Spleen (tissue), 11 donors: ENCODE measurements around the gene ZNF782. TPM values are rescaled to one million over a fixed set of nuclear protein-coding genes. Genes with fewer than 3 reads are reported as not detected.

Source experiments
- DNase-seq: peaks from one replicate; pipeline ENCODE4 v3.0.0-alpha.2; 2020
- H3K27ac ChIP-seq, 8 donors: fragments of 200-600 bp; sonication (generic) in 7 of 8; 1 replicate in 4 of 8; 2 replicates in 4 of 8; pipeline versions ENCODE4 v1.5.0 to v1.8.0; 2016 to 2021; ENCODE audit warnings: inconsistent platforms in 4 of 8, mild to moderate bottlenecking in 4 of 8, moderate library complexity in 1 of 8
- H3K27me3 ChIP-seq, 7 donors: fragments of 200-600 bp; sonication (generic) in 6 of 7; replicated peaks in 1 of 7; 1 replicate in 4 of 7; 2 replicates in 3 of 7; pipeline versions ENCODE4 v1.5.0 to v1.8.0; 2016 to 2021; ENCODE audit warnings: inconsistent platforms in 3 of 7, mild to moderate bottlenecking in 1 of 7
- H3K36me3 ChIP-seq, 6 donors: fragments of 200-600 bp; sonication (generic) in 5 of 6; 1 replicate in 4 of 6; 2 replicates in 2 of 6; pipeline versions ENCODE4 v1.5.0 to v1.8.0; 2016 to 2021; ENCODE audit warnings: inconsistent platforms in 2 of 6
- H3K4me1 ChIP-seq, 6 donors: fragments of 200-600 bp; sonication (generic) in 5 of 6; 1 replicate in 3 of 6; 2 replicates in 3 of 6; pipeline versions ENCODE4 v1.5.0 to v1.8.0; 2016 to 2021; ENCODE audit warnings: inconsistent platforms in 3 of 6
- H3K4me3 ChIP-seq, 8 donors: fragments of 200-600 bp; sonication (generic) in 7 of 8; 1 replicate in 4 of 8; 2 replicates in 4 of 8; pipeline versions ENCODE4 v1.5.0 to v1.8.0; 2016 to 2021; ENCODE audit warnings: inconsistent platforms in 4 of 8, mild to moderate bottlenecking in 4 of 8, moderate library complexity in 2 of 8
- H3K9me3 ChIP-seq, 8 donors: fragments of 200-600 bp; sonication (generic) in 7 of 8; 1 replicate in 4 of 8; 2 replicates in 4 of 8; pipeline versions ENCODE4 v1.5.0 to v1.8.0; 2016 to 2021; ENCODE audit warnings: inconsistent platforms in 4 of 8
- POLR2A ChIP-seq, 3 donors: fragments of 450-650 bp; IDR thresholded peaks; one replicate each; pipeline ENCODE4 v1.5.1; 2017; ENCODE audit warnings: antibody characterized with exemption in 3 of 3, mild to moderate bottlenecking in 1 of 3
- POLR2AphosphoS5 ChIP-seq, 3 donors: sonication (generic); formaldehyde crosslinking; IDR thresholded peaks; one replicate each; pipeline ENCODE4 v1.5.1; 2017; ENCODE audit warnings: antibody characterized with exemption in 3 of 3
- WGBS, 5 donors: extraction: QIAGEN DNeasy Blood & Tissue Kit in 3 of 5; methylation state at CpG; one replicate each; pipeline versions ENCODE4 v1.1.5 to v1.1.7; 2013 to 2018; 5-methylcytosine and 5-hydroxymethylcytosine counted together
- intact Hi-C: fragments of 100-400 bp; cut with DNase I; formaldehyde crosslinking; loops from one replicate; pipeline ENCODE4 v1.15.0; 2023; ENCODE audit warnings: low total_unique reads
- polyA plus RNA-seq, 3 donors: library from polyadenylated mRNA; stranded (reverse); fragments of 200-250 nt; gene quantifications; one replicate each; pipeline ENCODE4 v1.2.1, GENCODE V29; 2013
- total RNA-seq, 7 donors: library from RNA; depleted of rRNA in 3 of 7; stranded (reverse); fragments of >200 nt in 3 of 7; fragmentation: NEBNext Ultra II Directional in 4 of 7; extraction: Animal tissue kit (Norgen Biotek cat#: 25700) in 4 of 7; gene quantifications; one replicate each; pipeline versions ENCODE4 v1.1.0 to v1.2.1, GENCODE V29; 2016 to 2021
- TF ChIP-seq, protein P1 (sequence below), 11 experiments: fragments of 200-600 bp in 7 of 11; fragments of 450-650 bp in 4 of 11; sonication (generic) in 4 of 11; IDR thresholded peaks in 8 of 11; conservative IDR thresholded peaks in 3 of 11; 1 replicate in 7 of 11; 2 replicates in 4 of 11; pipeline versions ENCODE4 v1.4.0 to v1.8.0; 2016 to 2021; ENCODE audit warnings: antibody characterized with exemption in 11 of 11, inconsistent platforms in 4 of 11, mild to moderate bottlenecking in 1 of 11
- donor health status: healthy with polysubstance abuse.
- donor health status: DM: no; HTN: no; CAD: no; lungs with moderate emphysema.
- donor health status: DM: no; HTN: no; CAD: no.
- donor health status: Bipolar disorder and iron deficiency.
- donor health status: healthy.
- donor health status: DM: no; HTN: no; CAD: no.
- donor health status: DM: yes; HTN: yes; CAD: no.

The ZNF782 gene
- total and polyA plus RNA-seq, 10 donors: 1.7 to 18.0 (median 6.9) TPM

DNA sequence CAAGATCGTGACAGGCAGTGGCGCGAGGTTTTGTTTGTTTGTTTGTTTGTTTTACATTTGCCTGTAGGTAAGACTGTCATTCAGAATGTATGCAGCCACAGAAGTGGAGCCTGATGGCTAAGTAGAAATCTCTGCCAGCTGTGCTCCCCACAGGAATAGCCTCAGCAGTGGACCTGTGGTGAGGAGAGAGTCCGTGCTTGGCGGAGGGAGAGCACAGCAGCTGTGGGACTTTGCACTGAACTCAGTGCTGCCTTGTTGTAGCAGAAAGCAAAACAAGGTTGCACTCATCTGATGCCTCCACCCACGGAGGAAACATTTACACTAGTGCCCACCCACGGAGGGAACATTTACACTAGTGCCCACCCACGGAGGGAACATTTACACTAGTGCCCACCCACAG lies 4.4 kb upstream of the ZNF782 start:
- Histone ChIP-seq H3K4me1 (peaks cover 2 to 13% (median 8%) of the 10 kb centered on the region in 6 donors), H3K9me3 (no peaks in the 10 kb centered on the region), H3K4me3 (no peak overlapping the region), H3K36me3 (peaks cover 0 to 8% (median 0%) of the 10 kb centered on the region in 6 donors), H3K27ac (no peak overlapping the region), H3K27me3 (peaks cover 0 to 5% (median 0%) of the 10 kb centered on the region in 7 donors)
- WGBS, 5 donors: 75 to 86% (median 83%) methylated on average over 7 to 8 of the region's 8 CpGs
- intact Hi-C loops: loop anchor here (5.0 to 10.0 kb wide), 2 partner anchors 539 to 756 kb away; no protein-coding TSS in a partner anchor
- DNase-seq: no peak
- TF ChIP-seq, protein P1, sequence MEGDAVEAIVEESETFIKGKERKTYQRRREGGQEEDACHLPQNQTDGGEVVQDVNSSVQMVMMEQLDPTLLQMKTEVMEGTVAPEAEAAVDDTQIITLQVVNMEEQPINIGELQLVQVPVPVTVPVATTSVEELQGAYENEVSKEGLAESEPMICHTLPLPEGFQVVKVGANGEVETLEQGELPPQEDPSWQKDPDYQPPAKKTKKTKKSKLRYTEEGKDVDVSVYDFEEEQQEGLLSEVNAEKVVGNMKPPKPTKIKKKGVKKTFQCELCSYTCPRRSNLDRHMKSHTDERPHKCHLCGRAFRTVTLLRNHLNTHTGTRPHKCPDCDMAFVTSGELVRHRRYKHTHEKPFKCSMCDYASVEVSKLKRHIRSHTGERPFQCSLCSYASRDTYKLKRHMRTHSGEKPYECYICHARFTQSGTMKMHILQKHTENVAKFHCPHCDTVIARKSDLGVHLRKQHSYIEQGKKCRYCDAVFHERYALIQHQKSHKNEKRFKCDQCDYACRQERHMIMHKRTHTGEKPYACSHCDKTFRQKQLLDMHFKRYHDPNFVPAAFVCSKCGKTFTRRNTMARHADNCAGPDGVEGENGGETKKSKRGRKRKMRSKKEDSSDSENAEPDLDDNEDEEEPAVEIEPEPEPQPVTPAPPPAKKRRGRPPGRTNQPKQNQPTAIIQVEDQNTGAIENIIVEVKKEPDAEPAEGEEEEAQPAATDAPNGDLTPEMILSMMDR (IDR thresholded peaks at IDR 0.05 in 8 of 11, conservative IDR thresholded peaks at IDR 0.05 in 3 of 11): no peak
- TF ChIP-seq POLR2AphosphoS5 (IDR thresholded peaks at IDR 0.05) (no peak), POLR2A (IDR thresholded peaks at IDR 0.05) (no peak)

- peaks cover 0 to 5% (median 0%) of the 10 kb centered on the region in 7 donors for H3K27me3 ChIP-seq
- TF ChIP-seq POLR2A (IDR thresholded peaks at IDR 0.05) (no peak), POLR2AphosphoS5 (IDR thresholded peaks at IDR 0.05) (no peak)
- TF ChIP-seq, protein P1 (IDR thresholded peaks at IDR 0.05 in 8 of 11, conservative IDR thresholded peaks at IDR 0.05 in 3 of 11): no peak
- no peak for DNase-seq
- intact Hi-C loops: loop anchor here (5.0 to 10.0 kb wide), 2 partner anchors 539 to 757 kb away; no protein-coding TSS in a partner anchor
- no peak overlapping the region for H3K27ac ChIP-seq
- 86 to 96% (median 92%) methylated on average over 2 of the region's 2 CpGs for WGBS, 5 donors
- no peaks in the 10 kb centered on the region for H3K9me3 ChIP-seq
- H3K4me1 ChIP-seq: peaks cover 8 to 19% (median 13%) of the 10 kb centered on the region in 6 donors
- peaks cover 0 to 8% (median 0%) of the 10 kb centered on the region in 6 donors for H3K36me3 ChIP-seq
- no peak overlapping the region for H3K4me3 ChIP-seq
These were observed 3.8 kb upstream of the ZNF782 start for GRCh38 chr9:96858018-96858573.

DNA sequence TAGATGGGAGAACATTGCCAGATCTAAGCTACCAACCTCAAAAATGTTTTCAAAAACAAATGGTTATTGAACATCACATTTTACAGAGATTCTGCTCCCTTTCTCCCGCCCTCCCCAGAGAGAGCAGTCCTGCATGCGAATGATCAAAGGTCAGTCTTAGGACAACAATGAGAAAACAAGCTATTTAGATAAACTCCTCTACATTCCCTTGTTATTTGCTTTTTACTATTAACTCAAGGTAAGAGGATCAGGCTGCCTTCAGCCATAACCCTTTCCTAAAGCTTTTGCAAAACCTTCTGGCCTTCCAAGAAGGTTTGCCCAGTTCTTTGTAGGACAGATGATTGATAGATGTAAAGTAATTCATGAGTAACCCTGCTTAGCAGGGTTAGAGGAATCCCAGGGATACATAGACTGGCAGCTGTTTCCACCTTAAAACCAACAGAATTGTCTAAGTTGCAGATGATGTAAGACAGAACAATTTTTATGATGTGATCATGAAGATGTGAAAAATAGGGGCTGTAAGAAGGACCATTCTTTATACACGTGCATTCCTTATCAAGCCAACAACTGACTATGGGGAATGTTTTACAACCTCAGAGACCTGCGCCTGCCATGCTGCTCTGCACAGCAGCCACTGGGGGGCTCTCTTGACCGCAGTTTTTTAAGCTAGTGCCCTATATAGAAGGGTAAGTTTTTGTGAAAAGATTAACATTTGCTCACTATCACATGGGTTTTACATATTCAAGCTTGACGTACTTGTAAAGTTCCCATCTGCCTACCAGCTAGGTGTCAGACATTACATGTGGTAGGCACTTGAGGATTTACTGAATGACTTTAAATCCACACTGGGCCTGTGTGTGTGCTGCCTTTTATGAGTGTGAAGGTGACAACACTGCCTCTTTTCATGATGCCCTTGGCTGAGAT lies 2.3 kb upstream of the ZNF782 start:
- no peak overlapping the region for H3K4me3 ChIP-seq
- intact Hi-C loops: loop anchor here (5.0 to 10.0 kb wide), 2 partner anchors 541 to 758 kb away; no protein-coding TSS in a partner anchor
- no peaks in the 10 kb centered on the region for H3K9me3 ChIP-seq
- TF ChIP-seq POLR2AphosphoS5 (IDR thresholded peaks at IDR 0.05) (no peak), POLR2A (IDR thresholded peaks at IDR 0.05) (no peak)
- TF ChIP-seq, protein P1 (IDR thresholded peaks at IDR 0.05 in 8 of 11, conservative IDR thresholded peaks at IDR 0.05 in 3 of 11): peak; percentile 60 to 97 (median 88)
- peaks cover 12 to 33% (median 28%) of the 10 kb centered on the region in 6 donors for H3K4me1 ChIP-seq
- DNase-seq: peak; percentile 88
- peaks cover 0 to 5% (median 0%) of the 10 kb centered on the region in 7 donors for H3K27me3 ChIP-seq
- WGBS, 5 donors: 14 to 26% (median 21%) methylated on average over 6 of the region's 6 CpGs
- H3K36me3 ChIP-seq: peaks cover 0 to 8% (median 0%) of the 10 kb centered on the region in 6 donors
- no peak overlapping the region for H3K27ac ChIP-seq
